Measurements from ENCODE around the gene ATP5F1B. TPM values are rescaled to one million over a fixed set of nuclear protein-coding genes. Genes with fewer than 3 reads are reported as not detected.
A peak's percentile ranks its signal among the peaks of the same experiment; 100 is the strongest.

ATP5F1B gene
- total and polyA plus RNA-seq, 9 of the 15 experiments (the other 6 are each of a cell fraction or from before 2014, with no cell fraction given), result 908 to 3,125 (median 1,482) TPM

- TF ChIP-seq TCF15 (CRISPR knock-in tag; IDR thresholded peaks at IDR 0.05), result peak; percentile 61; the same call in 1 of the 2 replicates
- TF ChIP-seq ZNF707 (CRISPR knock-in tag; conservative IDR thresholded peaks at IDR 0.05), result no peak
- no peak for TF ChIP-seq ZNF121 (CRISPR knock-in tag; conservative IDR thresholded peaks at IDR 0.05)
- TF ChIP-seq RBM39 (optimal IDR thresholded peaks at IDR 0.05; ENCODE audit: low read depth, low read length), result peak; percentile 18
- no peak for TF ChIP-seq CREBBP (IDR thresholded peaks at IDR 0.05; ENCODE audit: low read depth, low read length)
- TF ChIP-seq HNRNPK (IDR thresholded peaks at IDR 0.05; ENCODE audit: low read depth, low read length, poor library complexity, severe bottlenecking), result no peak
- TF ChIP-seq ZNF592 (IDR thresholded peaks at IDR 0.05), result 0 out of 2 replicates have a peak, but pooled peaks have one; percentile 7
- TF ChIP-seq SMARCC2 (IDR thresholded peaks at IDR 0.05; ENCODE audit: low read depth), result no peak
- TF ChIP-seq IRF1 (CRISPR knock-in tag; IDR thresholded peaks at IDR 0.05; ENCODE audit: borderline replicate concordance), result no peak
- no peak for TF ChIP-seq PPARD (CRISPR knock-in tag; IDR thresholded peaks at IDR 0.05)
- TF ChIP-seq RHOXF2B (CRISPR knock-in tag; conservative IDR thresholded peaks at IDR 0.05), result peak; percentile 5; the same call in 1 of the 2 replicates
- no peak for TF ChIP-seq RBBP5 (IDR thresholded peaks at IDR 0.05; ENCODE audit: borderline replicate concordance, insufficient read depth, low read length, poor library complexity, severe bottlenecking)
- TF ChIP-seq DNMT1 (IDR thresholded peaks at IDR 0.05), result no peak
- TF ChIP-seq IRF2 (CRISPR knock-in tag; IDR thresholded peaks at IDR 0.05), result no peak
- peak; percentile 62 for TF ChIP-seq AFF4 (CRISPR knock-in tag; IDR thresholded peaks at IDR 0.05)
- 0 out of 2 replicates have a peak, but pooled peaks have one; percentile 35 for TF ChIP-seq TCFL5 (CRISPR knock-in tag; conservative IDR thresholded peaks at IDR 0.05)
- peak; percentile 71; the same call in 1 of the 2 replicates for TF ChIP-seq ZNF445 (CRISPR knock-in tag; IDR thresholded peaks at IDR 0.05; ENCODE audit: low read depth)
Measured at GRCh38 chr12:56636675-56637540, 8.9 kb downstream of the ATP5F1B start (continued).
